Upper lobe of right lung (tissue), 1 donor: ENCODE results near the gene ANKRD63. TPM values are rescaled to one million over a fixed set of nuclear protein-coding genes. Genes with fewer than 3 reads are reported as not detected.
A peak's percentile ranks its signal among the peaks of the same experiment; 100 is the strongest.

Experiments
- ATAC-seq: fragments of 200-7000 bp; cut with Tn5 transposase; one replicate; pipeline ENCODE4 v1.9.1; 2020; ENCODE audit warnings: mild to moderate bottlenecking, moderate library complexity
- DNase-seq: peaks from one replicate; pipeline ENCODE4 v3.0.0-alpha.2; 2020
- H3K27ac ChIP-seq: fragments of 200-600 bp; one replicate; pipeline ENCODE4 v1.8.0; 2022
- H3K27me3 ChIP-seq: fragments of 200-600 bp; one replicate; pipeline ENCODE4 v1.8.0; 2022; ENCODE audit warnings: mild to moderate bottlenecking
- H3K36me3 ChIP-seq: fragments of 200-600 bp; one replicate; pipeline ENCODE4 v1.8.0; 2022
- H3K4me1 ChIP-seq: fragments of 200-600 bp; one replicate; pipeline ENCODE4 v1.8.0; 2022
- H3K4me3 ChIP-seq: fragments of 200-600 bp; one replicate; pipeline ENCODE4 v1.8.0; 2022; ENCODE audit warnings: mild to moderate bottlenecking
- H3K9me3 ChIP-seq: fragments of 200-600 bp; one replicate; pipeline ENCODE4 v1.8.0; 2022
- CTCF ChIP-seq: fragments of 200-600 bp; IDR thresholded peaks from one replicate; pipeline ENCODE4 v1.8.0; 2022; ENCODE audit warnings: antibody characterized with exemption
- intact Hi-C: fragments of 100-400 bp; cut with DNase I; formaldehyde crosslinking; loops from one replicate; pipeline ENCODE4 v1.11.0; 2022
- total RNA-seq: library from RNA; stranded (reverse); fragmentation: NEBNext Ultra II Directional; extraction: Animal tissue kit (Norgen Biotek cat#: 25700); gene quantifications from one replicate; pipeline ENCODE4 v1.2.1, GENCODE V29; 2021
- donor health status: DM: no; HTN: yes; CAD: no; lungs with severe emphysema.

Gene ANKRD63
- total RNA-seq, 1 donor from 2014 or later, result not detected

GRCh38 chr15:40323953-40324937 is 41.4 kb upstream of the ANKRD63 start:
- intact Hi-C loops, result no loop called here
- ATAC-seq (peak; percentile 1), DNase-seq (peak; percentile 79)
- peaks cover 42% of the 10 kb centered on the region for H3K4me1 ChIP-seq
- peak overlapping the region; percentile 74 for H3K4me3 ChIP-seq
- H3K27me3 ChIP-seq, result no peaks in the 10 kb centered on the region
- no peak for TF ChIP-seq CTCF
- no peaks in the 10 kb centered on the region for H3K9me3 ChIP-seq
- H3K27ac ChIP-seq, result peak overlapping the region; percentile 81
- H3K36me3 ChIP-seq, result no peaks in the 10 kb centered on the region

- peak within 1 kb of the TSS; percentile 81 for H3K27ac ChIP-seq
- intact Hi-C loops, result no loop called here
- peaks cover 37% of the 10 kb centered on the region for H3K4me1 ChIP-seq
- peak; percentile 66 for TF ChIP-seq CTCF
- no peaks in the 10 kb centered on the region for H3K27me3 ChIP-seq
- DNase-seq, result peak; percentile 96
- no peaks in the 10 kb centered on the region for H3K36me3 ChIP-seq
- H3K9me3 ChIP-seq, result no peaks in the 10 kb centered on the region
- ATAC-seq, result peak; percentile 94
- H3K4me3 ChIP-seq, result peak within 1 kb of the TSS; percentile 74
Measured at GRCh38 chr15:40323239-40323952, 40.5 kb upstream of the ANKRD63 start, which contains the start of gene INAFM2. TSS of gene INAFM2 (plus strand) at chr15:40323692. CDS start at chr15:40324056, 364 bp downstream.

- Histone ChIP-seq H3K9me3 (no peaks in the 10 kb centered on the region), H3K4me3 (peak overlapping the region; percentile 45), H3K4me1 (peaks cover 30% of the 10 kb centered on the region), H3K27me3 (no peaks in the 10 kb centered on the region), H3K36me3 (no peaks in the 10 kb centered on the region), H3K27ac (peak overlapping the region; percentile 56)
- ATAC-seq (no peak), DNase-seq (no peak)
- intact Hi-C loops, result no loop called here
- no peak for TF ChIP-seq CTCF
Measured at GRCh38 chr15:40322531-40323238, 39.8 kb upstream of the ANKRD63 start.

- DNase-seq (no peak), ATAC-seq (peak; percentile 48)
- Histone ChIP-seq H3K9me3 (no peaks in the 10 kb centered on the region), H3K27ac (no peak overlapping the region), H3K4me1 (peaks cover 15% of the 10 kb centered on the region), H3K27me3 (no peaks in the 10 kb centered on the region), H3K36me3 (no peaks in the 10 kb centered on the region), H3K4me3 (no peak overlapping the region)
- peak; percentile 94 for TF ChIP-seq CTCF
- intact Hi-C loops, result no loop called here
Measured at GRCh38 chr15:40320931-40321371, 38.1 kb upstream of the ANKRD63 start.

GRCh38 chr15:40320409-40320808 is 37.5 kb upstream of the ANKRD63 start:
- no peak overlapping the region for H3K27ac ChIP-seq
- ATAC-seq, result no peak
- H3K4me1 ChIP-seq, result peaks cover 11% of the 10 kb centered on the region
- no peak for DNase-seq
- no peaks in the 10 kb centered on the region for H3K27me3 ChIP-seq
- TF ChIP-seq CTCF, result no peak
- no peaks in the 10 kb centered on the region for H3K9me3 ChIP-seq
- H3K36me3 ChIP-seq, result no peaks in the 10 kb centered on the region
- intact Hi-C loops, result no loop called here
- no peak overlapping the region for H3K4me3 ChIP-seq
